Measurements from ENCODE around the gene ANKIB1. TPM values are rescaled to one million over a fixed set of nuclear protein-coding genes. Genes with fewer than 3 reads are reported as not detected.
"Not testable (repeated sequence)": the region's sequence is repeated elsewhere in the genome, so short reads cannot be mapped to it uniquely, and the experiment has no call there.

ANKIB1 gene
- total RNA-seq, 2 experiments from 2014 or later, result 34.8 to 39.9 TPM

DNA sequence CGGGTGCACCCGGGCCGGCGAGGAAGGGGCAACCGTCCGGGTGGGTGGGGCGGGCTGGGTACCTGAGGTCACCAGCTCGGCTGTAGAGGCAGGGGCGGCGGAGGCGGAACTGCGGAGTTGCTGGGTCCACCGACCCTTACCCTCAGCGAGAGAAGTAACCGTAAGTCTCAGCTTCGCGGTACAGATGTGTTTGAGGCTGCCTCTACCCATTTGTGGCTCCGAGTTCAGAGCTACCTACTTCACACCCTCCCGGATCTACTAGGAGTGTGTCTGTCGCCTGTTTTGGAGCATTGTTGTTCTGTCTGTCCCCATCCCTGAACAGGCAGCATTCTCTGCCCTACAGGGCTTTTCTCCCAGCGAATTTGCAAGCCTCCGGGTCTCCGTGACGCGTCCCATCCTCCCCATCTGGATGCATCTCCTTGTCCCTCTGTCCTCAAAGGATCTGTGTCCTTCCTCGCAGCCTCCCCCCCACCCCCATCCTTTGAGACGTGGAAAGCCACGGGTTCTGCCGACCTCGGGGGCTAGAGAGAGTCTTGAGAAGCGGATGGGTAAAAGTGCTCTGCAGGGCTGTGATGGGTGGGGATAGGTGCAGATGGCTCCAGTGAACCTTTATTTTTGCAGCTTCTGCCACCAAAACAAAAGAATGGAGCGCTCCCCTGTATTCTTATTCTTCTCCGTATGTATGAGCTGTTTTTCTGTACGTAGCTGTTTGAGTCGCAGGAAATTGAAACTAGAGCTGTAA is 757 bp downstream of the ANKIB1 start:
- intact Hi-C loops (cut with micrococcal nuclease), result loop anchor here (1.0 to 5.0 kb wide), 3 partner anchors 306 to 366 kb away; partner anchors contain the start of genes AKAP9 and MTERF1
- ChIA-PET POLR2A (interaction anchor here (1.0 to 3.2 kb wide), 7 partner anchors 7 to 307 kb away, joined by 3 to 17 read pairs (median 4); partner anchors contain the start of genes CYP51A1 and GATAD1), CTCF (interaction anchor here (0.9 to 2.5 kb wide), 6 partner anchors 25 to 202 kb away, joined by 3 to 20 read pairs (median 6); partner anchors contain the start of genes CYP51A1 and GATAD1)
- peak overlapping the region; percentile 92 for H3K4me3 Mint-ChIP-seq
- H3K27ac Mint-ChIP-seq, result peak overlapping the region; percentile 85
- peak; percentile 36 for DNase-seq
- no peaks in the 10 kb centered on the region for H3K9me3 Mint-ChIP-seq
- no peaks in the 10 kb centered on the region for H3K27me3 Mint-ChIP-seq
- peaks cover 6% of the 10 kb centered on the region for H3K36me3 Mint-ChIP-seq
- peaks cover 34% of the 10 kb centered on the region for H3K4me1 Mint-ChIP-seq (ENCODE audit: low read depth)

DNA sequence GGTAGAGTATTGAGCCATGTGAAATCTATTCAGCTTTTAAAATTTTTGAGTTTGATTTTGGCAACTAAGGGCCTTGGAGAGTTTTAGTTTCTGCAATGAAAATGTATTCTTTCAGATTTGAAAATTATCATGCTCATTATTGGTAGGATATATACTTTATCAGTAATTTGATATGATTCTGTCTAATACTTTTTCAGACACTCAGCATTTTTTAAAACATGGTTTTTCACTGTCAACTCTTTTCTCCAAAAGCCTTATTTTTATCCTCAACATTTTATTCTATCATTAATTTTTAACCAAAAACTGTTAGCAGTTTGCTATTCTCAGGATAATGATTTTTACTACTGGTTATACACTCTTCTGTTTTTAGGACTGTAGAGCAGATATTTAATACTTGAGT is 4.8 kb downstream of the ANKIB1 start:
- H3K4me1 Mint-ChIP-seq (ENCODE audit: low read depth), result peaks cover 32% of the 10 kb centered on the region
- intact Hi-C loops (cut with micrococcal nuclease), result no loop called here
- peaks cover 10% of the 10 kb centered on the region for H3K36me3 Mint-ChIP-seq
- POLR2A ChIA-PET, result no interaction called here
- DNase-seq, result no peak
- H3K4me3 Mint-ChIP-seq, result no peak overlapping the region
- no peak overlapping the region for H3K27ac Mint-ChIP-seq
- no peaks in the 10 kb centered on the region for H3K27me3 Mint-ChIP-seq
- peaks cover 6% of the 10 kb centered on the region for H3K9me3 Mint-ChIP-seq
- CTCF ChIA-PET, result no interaction called here

DNA sequence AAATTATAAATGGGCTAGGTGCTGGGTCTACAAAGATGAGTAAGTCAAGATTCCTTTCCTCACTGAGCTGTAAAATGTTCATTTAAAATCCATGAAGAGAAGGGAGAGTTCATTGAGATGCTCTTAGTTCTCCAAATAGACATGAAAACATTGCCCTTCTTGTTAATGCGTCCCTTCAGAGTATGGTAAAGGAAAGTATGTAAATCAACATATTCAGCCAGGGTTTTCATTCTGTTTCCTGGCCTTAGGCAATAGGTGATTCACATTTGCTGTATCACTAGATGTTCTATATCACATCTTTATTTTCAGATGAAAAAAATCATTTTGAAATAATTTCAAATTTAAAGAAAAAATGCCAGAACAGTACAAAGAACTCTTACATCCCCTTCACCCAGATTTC is 5.4 kb downstream of the ANKIB1 start:
- no peak overlapping the region for H3K4me3 Mint-ChIP-seq
- H3K36me3 Mint-ChIP-seq, result peaks cover 9% of the 10 kb centered on the region
- CTCF ChIA-PET, result no interaction called here
- no peaks in the 10 kb centered on the region for H3K27me3 Mint-ChIP-seq
- intact Hi-C loops (cut with micrococcal nuclease), result no loop called here
- DNase-seq, result no peak
- POLR2A ChIA-PET, result no interaction called here
- H3K4me1 Mint-ChIP-seq (ENCODE audit: low read depth), result peaks cover 37% of the 10 kb centered on the region
- no peak overlapping the region for H3K27ac Mint-ChIP-seq
- H3K9me3 Mint-ChIP-seq, result peaks cover 6% of the 10 kb centered on the region

DNA sequence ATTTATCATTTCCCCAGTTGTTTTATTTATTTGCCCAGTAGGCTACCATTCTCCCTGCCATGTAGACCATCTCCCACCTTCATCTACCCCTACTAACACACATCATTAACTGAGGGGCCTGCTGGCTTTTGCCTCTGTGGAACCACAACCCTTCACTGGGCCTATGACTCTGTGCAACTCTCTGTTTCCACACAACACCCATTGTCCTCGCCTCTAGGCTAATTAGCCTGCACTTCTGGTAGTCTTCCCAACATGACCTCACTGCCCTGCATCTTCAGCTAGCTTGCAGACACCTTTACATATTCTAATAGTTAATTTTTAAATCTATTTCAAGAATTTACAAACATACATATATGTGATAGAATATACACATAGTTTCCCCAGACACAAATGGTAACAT is 7.5 kb downstream of the ANKIB1 start:
- Mint-ChIP-seq H3K27me3 (no peaks in the 10 kb centered on the region), H3K9me3 (peaks cover 6% of the 10 kb centered on the region), H3K4me3 (no peak overlapping the region), H3K4me1 (ENCODE audit: low read depth) (peaks cover 26% of the 10 kb centered on the region), H3K27ac (no peak overlapping the region), H3K36me3 (peaks cover 9% of the 10 kb centered on the region)
- CTCF ChIA-PET, result no interaction called here
- POLR2A ChIA-PET, result no interaction called here
- DNase-seq, result no peak
- intact Hi-C loops (cut with micrococcal nuclease), result no loop called here

DNA sequence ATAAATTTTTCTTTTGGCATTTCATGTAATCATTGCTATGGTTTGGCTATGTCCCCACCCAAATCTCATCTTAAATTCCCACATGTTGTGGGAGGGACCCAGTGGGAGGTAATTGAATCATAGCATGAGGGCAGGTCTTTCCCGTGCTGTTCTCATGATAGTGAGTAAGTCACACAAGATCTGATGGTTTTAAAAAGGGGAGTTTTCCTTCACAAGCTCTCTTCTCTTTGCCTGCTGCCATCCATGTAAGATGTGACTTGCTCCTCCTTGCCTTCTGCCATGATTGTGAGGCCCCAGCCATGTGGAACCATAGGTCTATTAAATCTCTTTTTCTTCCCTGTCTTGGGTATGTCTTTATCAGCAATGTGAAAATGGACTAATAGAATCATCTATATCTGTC is 9.0 kb downstream of the ANKIB1 start:
- H3K27me3 Mint-ChIP-seq; DNase-seq; H3K9me3 Mint-ChIP-seq; H3K4me3 Mint-ChIP-seq; POLR2A ChIA-PET; CTCF ChIA-PET; intact Hi-C loops (cut with micrococcal nuclease); H3K27ac Mint-ChIP-seq: not testable (repeated sequence)
- Mint-ChIP-seq H3K36me3 (peaks cover 11% of the 10 kb centered on the region), H3K4me1 (ENCODE audit: low read depth) (peaks cover 28% of the 10 kb centered on the region)

DNA sequence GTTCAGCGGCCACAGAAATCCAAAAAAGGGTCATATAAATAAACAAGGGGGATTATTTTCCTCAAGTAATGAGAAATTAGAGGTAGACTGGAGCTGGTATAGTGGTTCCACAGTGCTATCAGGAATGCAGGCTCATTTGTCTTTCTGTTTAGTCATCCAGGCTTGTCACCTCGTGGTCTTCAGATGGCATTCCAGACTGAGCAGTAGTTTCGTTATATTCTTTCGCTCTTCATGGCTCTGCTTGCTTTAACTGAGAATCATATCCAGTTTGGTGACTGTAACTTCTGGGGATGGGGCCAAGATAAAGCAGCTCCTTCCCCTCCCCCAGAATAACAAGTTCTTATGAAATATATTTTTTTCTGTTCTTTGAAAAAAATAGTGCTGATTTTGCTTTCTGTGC is 9.5 kb downstream of the ANKIB1 start:
- POLR2A ChIA-PET, result no interaction called here
- H3K36me3 Mint-ChIP-seq, result peaks cover 16% of the 10 kb centered on the region
- no peak for DNase-seq
- CTCF ChIA-PET, result no interaction called here
- intact Hi-C loops (cut with micrococcal nuclease), result no loop called here
- H3K9me3 Mint-ChIP-seq, result peaks cover 6% of the 10 kb centered on the region
- H3K4me1 Mint-ChIP-seq (ENCODE audit: low read depth), result peaks cover 34% of the 10 kb centered on the region
- H3K27me3 Mint-ChIP-seq, result no peaks in the 10 kb centered on the region
- no peak overlapping the region for H3K27ac Mint-ChIP-seq
- no peak overlapping the region for H3K4me3 Mint-ChIP-seq

DNA sequence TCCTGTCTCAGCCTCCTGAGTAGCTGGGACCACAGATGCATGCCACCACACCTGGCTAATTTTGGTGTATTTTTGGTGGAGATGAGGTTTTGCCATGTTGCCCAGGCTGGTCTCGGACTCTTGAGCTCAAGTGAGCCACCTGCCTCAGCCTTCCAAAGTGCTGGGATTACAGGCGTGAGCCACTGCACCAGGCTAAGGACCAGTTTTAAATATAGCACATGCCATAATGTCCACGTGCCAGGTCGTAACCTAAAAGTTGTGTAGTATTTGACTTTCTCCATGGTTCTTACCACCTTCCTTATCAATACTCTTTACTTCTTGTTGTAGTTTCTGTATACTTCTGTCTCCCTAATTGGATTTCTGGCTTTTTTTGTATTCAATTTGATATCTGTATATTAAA is 13.3 kb downstream of the ANKIB1 start:
- ChIA-PET CTCF (no interaction called here), POLR2A (interaction anchor here (0.6 kb wide), 1 partner anchor 124 kb away, joined by 3 read pairs; no protein-coding TSS in a partner anchor)

DNA sequence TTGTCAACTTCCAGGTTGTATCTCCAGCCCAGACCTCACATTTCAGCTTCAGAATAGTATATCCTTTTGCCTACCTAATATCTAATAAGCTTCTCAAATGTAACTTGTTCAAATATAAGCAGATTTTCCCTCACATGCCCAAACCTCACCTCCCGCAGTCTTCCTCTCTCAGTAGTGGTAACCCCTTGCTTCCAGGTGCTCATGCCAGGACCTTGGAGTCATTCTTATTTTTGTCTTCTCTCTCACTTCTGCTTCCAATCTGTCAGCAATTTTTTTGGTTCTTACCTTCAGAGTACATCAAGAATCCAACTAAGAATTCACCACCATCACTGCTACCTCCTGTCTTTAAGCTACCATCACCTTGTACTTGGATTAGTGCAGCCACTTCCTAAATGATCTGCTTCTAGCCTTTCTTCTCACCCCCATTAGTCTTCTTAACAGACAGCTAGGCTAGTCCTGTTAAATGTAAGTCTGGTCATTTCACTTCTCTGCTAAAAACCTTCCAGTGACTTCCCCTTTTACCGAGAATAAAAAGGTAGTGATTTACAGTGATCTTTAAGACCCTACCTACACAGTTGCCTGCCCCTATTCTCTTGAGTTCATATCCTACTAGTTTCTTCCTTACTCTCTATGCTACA is 14.0 kb downstream of the ANKIB1 start:
- H3K4me1 Mint-ChIP-seq (ENCODE audit: low read depth), result peaks cover 28% of the 10 kb centered on the region
- H3K4me3 Mint-ChIP-seq, result no peak overlapping the region
- intact Hi-C loops (cut with micrococcal nuclease), result no loop called here
- POLR2A ChIA-PET, result no interaction called here
- no peak overlapping the region for H3K27ac Mint-ChIP-seq
- peaks cover 5% of the 10 kb centered on the region for H3K9me3 Mint-ChIP-seq
- CTCF ChIA-PET, result no interaction called here
- H3K27me3 Mint-ChIP-seq, result no peaks in the 10 kb centered on the region
- H3K36me3 Mint-ChIP-seq, result peaks cover 20% of the 10 kb centered on the region
- no peak for DNase-seq

More for the DNA sequence above, 13.3 kb downstream of the ANKIB1 start:
- H3K4me1 Mint-ChIP-seq (ENCODE audit: low read depth), result peaks cover 29% of the 10 kb centered on the region
- H3K27me3 Mint-ChIP-seq, result no peaks in the 10 kb centered on the region
- no peak overlapping the region for H3K4me3 Mint-ChIP-seq
- peaks cover 21% of the 10 kb centered on the region for H3K36me3 Mint-ChIP-seq
- H3K27ac Mint-ChIP-seq, result no peak overlapping the region
- peaks cover 6% of the 10 kb centered on the region for H3K9me3 Mint-ChIP-seq
- intact Hi-C loops (cut with micrococcal nuclease), result no loop called here
- DNase-seq, result no peak

DNA sequence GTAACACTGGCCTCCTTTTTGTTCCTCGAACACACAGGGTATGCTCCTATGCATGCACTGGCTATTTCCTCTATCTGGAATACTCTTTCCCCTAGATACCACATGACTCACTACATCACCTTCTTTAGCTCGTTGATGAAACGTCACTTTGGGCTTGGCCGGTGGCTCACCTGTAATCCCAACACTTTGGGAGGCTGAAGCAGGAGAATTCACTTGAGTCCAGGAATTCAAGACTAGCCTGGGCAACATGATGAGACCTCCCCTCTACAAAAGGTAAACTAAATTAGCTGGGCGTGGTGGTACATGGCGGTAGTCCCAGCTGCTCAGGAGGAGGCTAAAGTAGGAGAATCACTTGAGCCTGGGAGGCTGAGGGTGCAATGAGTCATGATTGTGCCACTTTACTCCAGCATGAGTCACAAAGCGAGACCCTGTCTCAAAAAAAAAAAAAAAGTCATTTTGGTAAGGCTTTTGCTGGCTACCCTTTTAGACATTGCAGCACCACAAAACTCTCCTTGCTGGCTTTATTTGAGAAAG is 14.5 kb downstream of the ANKIB1 start:
- ChIA-PET CTCF (no interaction called here), POLR2A (no interaction called here)
- Mint-ChIP-seq H3K27ac (no peak overlapping the region), H3K9me3 (no peaks in the 10 kb centered on the region), H3K4me3 (no peak overlapping the region), H3K36me3 (peaks cover 15% of the 10 kb centered on the region), H3K27me3 (no peaks in the 10 kb centered on the region), H3K4me1 (ENCODE audit: low read depth) (peaks cover 23% of the 10 kb centered on the region)
- intact Hi-C loops (cut with micrococcal nuclease), result no loop called here
- no peak for DNase-seq

DNA sequence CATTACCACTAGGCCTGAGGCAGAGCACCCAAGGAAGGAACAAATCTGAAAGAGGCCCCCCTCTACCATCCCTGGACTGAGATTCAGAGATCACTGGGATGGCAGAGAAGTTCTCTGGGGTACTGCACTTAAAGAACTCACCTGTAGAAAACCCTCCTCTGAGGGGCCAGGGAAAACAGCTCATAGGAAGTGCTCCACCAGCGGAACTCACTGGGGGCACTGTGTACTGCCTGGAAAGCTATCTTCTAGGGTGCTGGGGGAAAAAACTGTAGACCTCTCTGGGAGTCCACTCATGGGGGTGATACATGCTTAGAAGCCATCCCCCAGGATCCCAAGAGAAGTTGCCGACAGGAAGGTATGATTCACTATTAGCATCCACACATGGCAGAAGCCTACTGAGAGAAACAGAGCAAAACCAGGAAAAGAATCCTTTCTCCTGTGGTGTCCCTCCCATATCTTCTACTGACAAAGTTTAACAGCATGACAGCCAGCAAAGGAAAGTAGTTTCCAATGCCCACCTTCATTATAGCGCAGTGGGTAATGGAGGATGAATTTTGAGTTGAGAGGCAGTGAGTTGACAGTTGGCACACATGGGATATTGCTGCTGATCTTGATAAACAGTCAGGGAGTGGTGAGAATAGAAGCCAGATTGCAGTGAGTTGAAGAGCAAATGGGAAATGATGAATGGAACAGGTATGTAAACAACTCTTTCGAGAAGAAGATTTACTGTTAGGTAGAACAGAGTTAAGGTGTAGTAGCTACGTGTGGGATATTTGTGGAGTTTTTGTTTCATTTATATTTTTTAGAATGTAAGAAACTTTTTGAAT is 20.9 kb downstream of the ANKIB1 start:
- no peaks in the 10 kb centered on the region for H3K9me3 Mint-ChIP-seq
- ChIA-PET POLR2A (no interaction called here), CTCF (no interaction called here)
- no peak overlapping the region for H3K27ac Mint-ChIP-seq
- H3K4me1 Mint-ChIP-seq (ENCODE audit: low read depth), result peaks cover 1% of the 10 kb centered on the region
- intact Hi-C loops (cut with micrococcal nuclease), result no loop called here
- no peak overlapping the region for H3K4me3 Mint-ChIP-seq
- H3K36me3 Mint-ChIP-seq, result peaks cover 5% of the 10 kb centered on the region
- no peak for DNase-seq
- H3K27me3 Mint-ChIP-seq, result no peaks in the 10 kb centered on the region

DNA sequence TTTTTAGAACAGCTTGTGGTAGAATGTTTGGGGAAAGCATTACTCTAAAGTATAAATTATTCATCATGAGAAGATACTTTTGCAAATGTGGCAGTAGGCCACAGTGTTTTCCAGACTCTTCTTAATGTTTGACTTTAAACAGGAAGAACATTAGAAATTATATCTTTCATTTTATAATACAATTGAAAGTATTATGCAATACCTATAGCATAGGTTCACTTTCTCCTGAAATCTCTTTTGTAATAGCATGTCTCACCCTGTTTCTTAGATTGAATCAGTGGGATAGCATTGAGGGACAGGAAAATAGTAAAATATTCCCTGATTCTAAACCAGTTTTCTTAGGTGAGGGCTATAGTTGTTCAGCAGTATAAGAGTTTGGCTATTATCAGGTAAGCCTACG is 23.1 kb downstream of the ANKIB1 start:
- Mint-ChIP-seq H3K27ac (no peak overlapping the region), H3K36me3 (no peaks in the 10 kb centered on the region), H3K4me3 (no peak overlapping the region), H3K27me3 (no peaks in the 10 kb centered on the region), H3K9me3 (no peaks in the 10 kb centered on the region), H3K4me1 (ENCODE audit: low read depth) (peaks cover 2% of the 10 kb centered on the region)
- no peak for DNase-seq
- POLR2A ChIA-PET, result no interaction called here
- CTCF ChIA-PET, result no interaction called here
- intact Hi-C loops (cut with micrococcal nuclease), result no loop called here

DNA sequence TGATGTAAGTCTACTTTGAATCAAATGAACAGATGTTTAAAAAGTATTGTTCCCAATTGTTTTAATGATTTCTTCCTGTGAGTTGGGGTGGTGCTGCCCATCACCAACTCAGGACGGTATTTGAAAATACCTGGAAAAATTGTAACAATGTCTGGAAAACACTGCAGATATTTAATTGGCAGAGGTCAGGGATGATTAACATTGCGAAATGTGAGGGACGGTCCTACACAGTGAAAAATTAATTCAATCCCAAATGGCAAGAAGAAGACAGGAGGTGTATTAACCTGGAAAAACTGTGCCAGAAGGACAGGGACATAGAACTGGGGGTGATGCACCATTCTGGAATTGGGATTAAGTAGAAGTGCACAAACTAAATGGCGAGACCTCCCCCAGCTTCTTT is 29.6 kb downstream of the ANKIB1 start:
- CTCF ChIA-PET, result no interaction called here
- intact Hi-C loops (cut with micrococcal nuclease), result no loop called here
- POLR2A ChIA-PET, result no interaction called here
- Mint-ChIP-seq H3K36me3 (peaks cover 5% of the 10 kb centered on the region), H3K4me3 (no peak overlapping the region), H3K9me3 (peaks cover 6% of the 10 kb centered on the region), H3K27me3 (no peaks in the 10 kb centered on the region), H3K4me1 (ENCODE audit: low read depth) (peaks cover 11% of the 10 kb centered on the region), H3K27ac (no peak overlapping the region)
- DNase-seq, result no peak

Measured in activated CD4-positive, alpha-beta memory T cell treated with anti-CD3 and anti-CD28 coated beads for 36 hours (primary cell).